ENCODE results near the gene CD5L.

GRCh38 chr1:157870490-157870889 lies 28.9 kb upstream of the CD5L start:
- TF ChIP-seq, protein P1, sequence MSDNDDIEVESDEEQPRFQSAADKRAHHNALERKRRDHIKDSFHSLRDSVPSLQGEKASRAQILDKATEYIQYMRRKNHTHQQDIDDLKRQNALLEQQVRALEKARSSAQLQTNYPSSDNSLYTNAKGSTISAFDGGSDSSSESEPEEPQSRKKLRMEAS (IDR thresholded peaks at IDR 0.05): no peak
- TF ChIP-seq, protein P2, sequence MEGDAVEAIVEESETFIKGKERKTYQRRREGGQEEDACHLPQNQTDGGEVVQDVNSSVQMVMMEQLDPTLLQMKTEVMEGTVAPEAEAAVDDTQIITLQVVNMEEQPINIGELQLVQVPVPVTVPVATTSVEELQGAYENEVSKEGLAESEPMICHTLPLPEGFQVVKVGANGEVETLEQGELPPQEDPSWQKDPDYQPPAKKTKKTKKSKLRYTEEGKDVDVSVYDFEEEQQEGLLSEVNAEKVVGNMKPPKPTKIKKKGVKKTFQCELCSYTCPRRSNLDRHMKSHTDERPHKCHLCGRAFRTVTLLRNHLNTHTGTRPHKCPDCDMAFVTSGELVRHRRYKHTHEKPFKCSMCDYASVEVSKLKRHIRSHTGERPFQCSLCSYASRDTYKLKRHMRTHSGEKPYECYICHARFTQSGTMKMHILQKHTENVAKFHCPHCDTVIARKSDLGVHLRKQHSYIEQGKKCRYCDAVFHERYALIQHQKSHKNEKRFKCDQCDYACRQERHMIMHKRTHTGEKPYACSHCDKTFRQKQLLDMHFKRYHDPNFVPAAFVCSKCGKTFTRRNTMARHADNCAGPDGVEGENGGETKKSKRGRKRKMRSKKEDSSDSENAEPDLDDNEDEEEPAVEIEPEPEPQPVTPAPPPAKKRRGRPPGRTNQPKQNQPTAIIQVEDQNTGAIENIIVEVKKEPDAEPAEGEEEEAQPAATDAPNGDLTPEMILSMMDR (IDR thresholded peaks at IDR 0.05; ENCODE audit: low read depth, low read length, missing input control): no peak
- no peak for TF ChIP-seq YY1 (IDR thresholded peaks at IDR 0.05)
- no peak for TF ChIP-seq JUND (IDR thresholded peaks at IDR 0.05)
- TF ChIP-seq TAF1 (conservative IDR thresholded peaks at IDR 0.05): no peak
- no peak for TF ChIP-seq FOXA1 (IDR thresholded peaks at IDR 0.05)
- no peak for TF ChIP-seq GABPA (IDR thresholded peaks at IDR 0.05 in 1 of 2, conservative IDR thresholded peaks at IDR 0.05 in 1 of 2)
- TF ChIP-seq SP1 (IDR thresholded peaks at IDR 0.05): no peak
- TF ChIP-seq RAD21 (IDR thresholded peaks at IDR 0.05): no peak
- TF ChIP-seq, protein P3, sequence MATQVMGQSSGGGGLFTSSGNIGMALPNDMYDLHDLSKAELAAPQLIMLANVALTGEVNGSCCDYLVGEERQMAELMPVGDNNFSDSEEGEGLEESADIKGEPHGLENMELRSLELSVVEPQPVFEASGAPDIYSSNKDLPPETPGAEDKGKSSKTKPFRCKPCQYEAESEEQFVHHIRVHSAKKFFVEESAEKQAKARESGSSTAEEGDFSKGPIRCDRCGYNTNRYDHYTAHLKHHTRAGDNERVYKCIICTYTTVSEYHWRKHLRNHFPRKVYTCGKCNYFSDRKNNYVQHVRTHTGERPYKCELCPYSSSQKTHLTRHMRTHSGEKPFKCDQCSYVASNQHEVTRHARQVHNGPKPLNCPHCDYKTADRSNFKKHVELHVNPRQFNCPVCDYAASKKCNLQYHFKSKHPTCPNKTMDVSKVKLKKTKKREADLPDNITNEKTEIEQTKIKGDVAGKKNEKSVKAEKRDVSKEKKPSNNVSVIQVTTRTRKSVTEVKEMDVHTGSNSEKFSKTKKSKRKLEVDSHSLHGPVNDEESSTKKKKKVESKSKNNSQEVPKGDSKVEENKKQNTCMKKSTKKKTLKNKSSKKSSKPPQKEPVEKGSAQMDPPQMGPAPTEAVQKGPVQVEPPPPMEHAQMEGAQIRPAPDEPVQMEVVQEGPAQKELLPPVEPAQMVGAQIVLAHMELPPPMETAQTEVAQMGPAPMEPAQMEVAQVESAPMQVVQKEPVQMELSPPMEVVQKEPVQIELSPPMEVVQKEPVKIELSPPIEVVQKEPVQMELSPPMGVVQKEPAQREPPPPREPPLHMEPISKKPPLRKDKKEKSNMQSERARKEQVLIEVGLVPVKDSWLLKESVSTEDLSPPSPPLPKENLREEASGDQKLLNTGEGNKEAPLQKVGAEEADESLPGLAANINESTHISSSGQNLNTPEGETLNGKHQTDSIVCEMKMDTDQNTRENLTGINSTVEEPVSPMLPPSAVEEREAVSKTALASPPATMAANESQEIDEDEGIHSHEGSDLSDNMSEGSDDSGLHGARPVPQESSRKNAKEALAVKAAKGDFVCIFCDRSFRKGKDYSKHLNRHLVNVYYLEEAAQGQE (IDR thresholded peaks at IDR 0.05): no peak
- TF ChIP-seq, protein P4, sequence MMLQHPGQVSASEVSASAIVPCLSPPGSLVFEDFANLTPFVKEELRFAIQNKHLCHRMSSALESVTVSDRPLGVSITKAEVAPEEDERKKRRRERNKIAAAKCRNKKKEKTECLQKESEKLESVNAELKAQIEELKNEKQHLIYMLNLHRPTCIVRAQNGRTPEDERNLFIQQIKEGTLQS (IDR thresholded peaks at IDR 0.05): no peak
- TF ChIP-seq RXRA (IDR thresholded peaks at IDR 0.05): no peak
- TF ChIP-seq EGR1 (IDR thresholded peaks at IDR 0.05; ENCODE audit: low read depth in 2 of 2): no peak
- TF ChIP-seq HNF4G (IDR thresholded peaks at IDR 0.05): no peak
